Keratinocyte (primary cell): ENCODE measurements around the gene ZDHHC21.

Experiments
- EZH2 ChIP-seq: IDR thresholded peaks from one replicate; pipeline ENCODE4 v1.6.1; 2012; ENCODE audit warnings: inconsistent platforms, mild to moderate bottlenecking, low read length, moderate library complexity
- TF ChIP-seq, protein P1 (sequence below), 3 experiments: IDR thresholded peaks in 1 of 3; conservative IDR thresholded peaks in 1 of 3; optimal IDR thresholded peaks in 1 of 3; 2 replicates in 2 of 3; 3 replicates in 1 of 3; pipeline versions ENCODE3 to v1.5.1; 2011; ENCODE audit warnings: low read length in 3 of 3, mild to moderate bottlenecking in 3 of 3, moderate library complexity in 2 of 3, control low read depth in 1 of 3, inconsistent platforms in 1 of 3; ENCODE audit not compliant: insufficient read depth in 2 of 3; ENCODE audit errors: extremely low read depth in 1 of 3

DNA sequence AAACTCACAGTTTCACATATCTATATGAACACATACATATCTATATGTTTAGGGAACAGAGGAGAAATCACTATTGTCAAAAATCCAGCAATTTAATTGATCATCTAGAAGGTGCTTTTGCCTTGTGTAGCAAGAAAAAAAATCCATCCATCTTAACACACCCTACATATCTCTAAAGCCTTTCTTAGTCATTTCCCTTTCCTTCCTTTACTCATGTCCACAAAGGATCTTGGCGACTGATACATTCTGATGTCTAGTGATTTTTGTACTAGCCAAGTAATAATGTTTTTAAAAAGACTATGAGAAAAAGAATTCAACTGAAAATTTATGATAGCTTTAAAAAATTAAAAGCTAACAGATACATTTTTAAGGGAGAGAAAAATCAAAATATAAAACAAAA lies 22.5 kb downstream of the ZDHHC21 start:
- TF ChIP-seq, protein P1, sequence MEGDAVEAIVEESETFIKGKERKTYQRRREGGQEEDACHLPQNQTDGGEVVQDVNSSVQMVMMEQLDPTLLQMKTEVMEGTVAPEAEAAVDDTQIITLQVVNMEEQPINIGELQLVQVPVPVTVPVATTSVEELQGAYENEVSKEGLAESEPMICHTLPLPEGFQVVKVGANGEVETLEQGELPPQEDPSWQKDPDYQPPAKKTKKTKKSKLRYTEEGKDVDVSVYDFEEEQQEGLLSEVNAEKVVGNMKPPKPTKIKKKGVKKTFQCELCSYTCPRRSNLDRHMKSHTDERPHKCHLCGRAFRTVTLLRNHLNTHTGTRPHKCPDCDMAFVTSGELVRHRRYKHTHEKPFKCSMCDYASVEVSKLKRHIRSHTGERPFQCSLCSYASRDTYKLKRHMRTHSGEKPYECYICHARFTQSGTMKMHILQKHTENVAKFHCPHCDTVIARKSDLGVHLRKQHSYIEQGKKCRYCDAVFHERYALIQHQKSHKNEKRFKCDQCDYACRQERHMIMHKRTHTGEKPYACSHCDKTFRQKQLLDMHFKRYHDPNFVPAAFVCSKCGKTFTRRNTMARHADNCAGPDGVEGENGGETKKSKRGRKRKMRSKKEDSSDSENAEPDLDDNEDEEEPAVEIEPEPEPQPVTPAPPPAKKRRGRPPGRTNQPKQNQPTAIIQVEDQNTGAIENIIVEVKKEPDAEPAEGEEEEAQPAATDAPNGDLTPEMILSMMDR (optimal IDR thresholded peaks at IDR 0.05 in 1 of 3, IDR thresholded peaks at IDR 0.05 in 1 of 3, conservative IDR thresholded peaks at IDR 0.05 in 1 of 3; ENCODE audit: extremely low read depth in 1 of 3, insufficient read depth in 2 of 3, low read length in 3 of 3): no peak
- no peak for TF ChIP-seq EZH2
